Subcutaneous adipose tissue (tissue), 4 donors: ENCODE results near the gene HOXB6. TPM values are rescaled to one million over a fixed set of nuclear protein-coding genes. Genes with fewer than 3 reads are reported as not detected.

ENCODE experiments used
- CTCF ChIP-seq: fragments of 450-650 bp; IDR thresholded peaks from one replicate; pipeline ENCODE4 v1.5.1; 2016; ENCODE audit warnings: low read depth, mild to moderate bottlenecking, control low read depth, antibody characterized with exemption, moderate library complexity
- total RNA-seq, 4 donors: library from RNA; depleted of rRNA; stranded (reverse); fragments of >200 nt; gene quantifications; one replicate each; pipeline ENCODE4 v1.1.0, GENCODE V29; 2016

Gene HOXB6
- total RNA-seq, 4 donors from 2014 or later: 4.8 to 12.1 (median 8.9) TPM

- no peak for TF ChIP-seq CTCF
Measured at GRCh38 chr17:48627623-48628521, 23.1 kb upstream of the HOXB6 start.

- TF ChIP-seq CTCF: no peak
Measured at GRCh38 chr17:48627118-48627597, 22.4 kb upstream of the HOXB6 start.

- TF ChIP-seq CTCF: no peak
Measured at GRCh38 chr17:48626245-48627117, 21.7 kb upstream of the HOXB6 start, which contains the start of gene HOXB9. Gene HOXB9 (minus strand): TSS chr17:48626358. CDS start chr17:48626269, 89 bp downstream.

DNA sequence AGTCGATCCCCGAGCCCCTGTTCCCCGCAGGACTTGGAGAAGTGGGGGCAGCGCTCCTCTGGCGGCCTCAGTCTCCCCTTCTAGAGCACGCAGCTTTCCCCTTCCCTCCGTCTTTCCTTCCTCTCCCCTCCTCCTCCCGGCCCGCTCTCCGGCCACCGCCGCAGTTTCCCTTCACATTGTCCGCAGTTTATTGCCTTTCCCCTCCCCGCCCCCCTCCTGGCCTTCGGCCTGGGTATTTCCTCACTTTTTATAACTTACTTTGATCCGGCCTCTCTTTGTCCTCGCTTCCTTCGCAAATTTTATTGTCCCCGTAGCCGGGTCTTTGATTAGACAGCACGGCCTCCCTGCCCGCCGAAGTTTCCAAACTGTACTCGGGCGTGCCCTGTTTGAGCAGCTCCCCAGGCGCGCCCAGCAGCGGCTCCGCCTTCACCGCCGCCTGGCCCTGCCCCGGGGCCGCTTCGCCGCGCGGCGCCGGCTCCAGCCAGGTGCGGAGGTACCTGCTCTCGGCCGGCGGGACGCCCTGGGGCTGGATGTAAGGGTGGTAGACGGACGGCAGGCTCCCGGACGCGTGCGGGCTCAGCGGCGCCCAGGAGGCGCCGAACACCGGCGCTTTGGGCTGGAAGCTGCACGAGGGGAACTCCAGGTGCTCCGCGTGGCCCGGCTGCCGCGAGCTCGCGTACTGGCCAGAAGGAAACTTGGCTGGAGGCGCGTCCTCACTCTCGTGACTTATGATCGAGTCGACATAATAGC is 20.9 kb upstream of the HOXB6 start:
- TF ChIP-seq CTCF: no peak

- TF ChIP-seq CTCF: no peak
Measured at GRCh38 chr17:48624544-48625494, 20.0 kb upstream of the HOXB6 start.

GRCh38 chr17:48624118-48624517 is 19.3 kb upstream of the HOXB6 start:
- no peak for TF ChIP-seq CTCF
